Bronchial epithelial cell (primary cell): ENCODE measurements around the gene IGFBP5. TPM values are rescaled to one million over a fixed set of nuclear protein-coding genes. Genes with fewer than 3 reads are reported as not detected.

Experiments used
- DNase-seq: peaks from one replicate; pipeline ENCODE4 v3.0.0-alpha.2; 2010; ENCODE audit warnings: low read depth
- FAIRE-seq: peaks from 2 replicates; lab custom pipeline; 2011; peaks lifted over from hg19 to GRCh38; lab: Jason Lieb, UNC
- H3K27me3 ChIP-seq: 2 replicates; pipeline ENCODE4 v1.5.1; 2011; ENCODE audit warnings: low read length; ENCODE audit not compliant: control insufficient read depth, insufficient read depth
- H3K36me3 ChIP-seq: 2 replicates; pipeline ENCODE4 v1.5.1; 2011; ENCODE audit warnings: low read length; ENCODE audit not compliant: control insufficient read depth, insufficient read depth
- H3K4me3 ChIP-seq: 2 replicates; pipeline ENCODE4 v1.5.1; 2011; ENCODE audit warnings: mild to moderate bottlenecking, low read depth, low read length, control low read depth
- CTCF ChIP-seq: IDR thresholded peaks from 2 replicates; pipeline ENCODE4 v1.5.1; 2011; ENCODE audit warnings: mild to moderate bottlenecking, moderate library complexity, low read length, control low read depth, inconsistent platforms; ENCODE audit not compliant: insufficient read depth, severe bottlenecking
- total RNA-seq: library from RNA; depleted of rRNA; stranded (reverse); fragments of >200 nt; gene quantifications from 2 replicates; pipeline ENCODE4 v1.2.1, GENCODE V29; 2014

Gene IGFBP5
- total RNA-seq, 1 donor from 2014 or later = 9.2 TPM

GRCh38 chr2:216694082-216694825, 1.1 kb downstream of the IGFBP5 start:
- no peaks in the 10 kb centered on the region for H3K36me3 ChIP-seq
- H3K27me3 ChIP-seq = peaks cover 10% of the 10 kb centered on the region
- no peak for FAIRE-seq
- TF ChIP-seq CTCF = no peak
- peak; percentile 17 for DNase-seq
- H3K4me3 ChIP-seq = peak overlapping the region; percentile 31

GRCh38 chr2:216693414-216694080, 1.8 kb downstream of the IGFBP5 start:
- H3K27me3 ChIP-seq = peaks cover 11% of the 10 kb centered on the region
- peak overlapping the region; percentile 31 for H3K4me3 ChIP-seq
- TF ChIP-seq CTCF = no peak
- H3K36me3 ChIP-seq = no peaks in the 10 kb centered on the region
- FAIRE-seq = no peak
- DNase-seq = no peak

- Histone ChIP-seq H3K4me3 (peak overlapping the region; percentile 13), H3K27me3 (peaks cover 11% of the 10 kb centered on the region), H3K36me3 (no peaks in the 10 kb centered on the region)
- no peak for TF ChIP-seq CTCF
- FAIRE-seq (no peak), DNase-seq (peak; percentile 32)
Observed at GRCh38 chr2:216692636-216693413, 2.5 kb downstream of the IGFBP5 start.

GRCh38 chr2:216690853-216691741, 4.3 kb downstream of the IGFBP5 start:
- FAIRE-seq (no peak), DNase-seq (peak; percentile 53)
- Histone ChIP-seq H3K36me3 (no peaks in the 10 kb centered on the region), H3K27me3 (peaks cover 11% of the 10 kb centered on the region), H3K4me3 (no peak overlapping the region)
- no peak for TF ChIP-seq CTCF

GRCh38 chr2:216690456-216690852, 4.9 kb downstream of the IGFBP5 start:
- no peak for TF ChIP-seq CTCF
- Histone ChIP-seq H3K27me3 (peaks cover 11% of the 10 kb centered on the region), H3K36me3 (no peaks in the 10 kb centered on the region), H3K4me3 (no peak overlapping the region)
- no peak for FAIRE-seq
- DNase-seq = no peak
